Heart right ventricle (tissue), 16 donors: ENCODE measurements around the gene ANO2. TPM values are rescaled to one million over a fixed set of nuclear protein-coding genes. Genes with fewer than 3 reads are reported as not detected.

Experiments used
- ATAC-seq, 8 donors: fragments of 200-7000 bp; cut with Tn5 transposase; one replicate each; pipeline ENCODE4 v1.9.1; 2020; ENCODE audit warnings: mild to moderate bottlenecking in 8 of 8, moderate library complexity in 8 of 8, moderate number of reproducible peaks in 1 of 8
- DNase-seq, 2 donors: peaks; one replicate each; pipeline ENCODE4 v3.0.0-alpha.2; 2020
- H3K27ac ChIP-seq, 10 donors: fragments of 200-600 bp; sonication (generic) in 2 of 10; one replicate each; pipeline versions ENCODE4 v1.5.0 to v1.8.0; 2020 to 2022; ENCODE audit warnings: mild to moderate bottlenecking in 3 of 10
- H3K27me3 ChIP-seq, 7 donors: fragments of 200-600 bp; one replicate each; pipeline ENCODE4 v1.8.0; 2021 to 2022; ENCODE audit warnings: mild to moderate bottlenecking in 2 of 7
- H3K36me3 ChIP-seq, 9 donors: fragments of 200-600 bp; sonication (generic) in 1 of 9; one replicate each; pipeline versions ENCODE4 v1.5.0 to v1.8.0; 2020 to 2022; ENCODE audit warnings: mild to moderate bottlenecking in 2 of 9
- H3K4me1 ChIP-seq, 9 donors: fragments of 200-600 bp; sonication (generic) in 1 of 9; one replicate each; pipeline versions ENCODE4 v1.5.0 to v1.8.0; 2020 to 2022; ENCODE audit warnings: mild to moderate bottlenecking in 4 of 9
- H3K4me3 ChIP-seq, 10 donors: fragments of 200-600 bp; sonication (generic) in 2 of 10; one replicate each; pipeline versions ENCODE4 v1.5.0 to v1.8.0; 2020 to 2022; ENCODE audit warnings: mild to moderate bottlenecking in 7 of 10, moderate library complexity in 2 of 10
- H3K9me3 ChIP-seq, 11 donors: fragments of 200-600 bp in 10 of 11; sonication (generic) in 2 of 11; one replicate each; pipeline versions ENCODE4 v1.5.0 to v1.8.0; 2013 to 2022; ENCODE audit warnings: mild to moderate bottlenecking in 2 of 11, control low read depth in 1 of 11, moderate library complexity in 1 of 11
- WGBS, 2 donors: extraction: QIAGEN DNeasy Blood & Tissue Kit; methylation state at CpG; one replicate each; pipeline ENCODE4 v1.1.7; 2013; ENCODE audit warnings: inconsistent platforms in 1 of 2; 5-methylcytosine and 5-hydroxymethylcytosine counted together
- intact Hi-C, 10 donors: fragments of 100-400 bp; cut with DNase I; formaldehyde crosslinking; loops; one replicate each; pipeline versions ENCODE4 v1.11.1 to v1.14.2; 2022
- polyA plus RNA-seq, 2 donors: library from polyadenylated mRNA; stranded (reverse); fragments of 200-250 nt; gene quantifications; one replicate each; pipeline ENCODE4 v1.2.3, GENCODE V29; 2013
- total RNA-seq, 10 donors: library from RNA; stranded (reverse); fragmentation: NEBNext Ultra II Directional in 3 of 10; extraction: Animal tissue kit (Norgen Biotek cat#: 25700) in 3 of 10; gene quantifications; one replicate each; pipeline versions ENCODE4 v1.2.1 to v1.2.4, GENCODE V29; 2021 to 2023
- TF ChIP-seq, protein P1 (sequence below), 9 donors: fragments of 200-600 bp; sonication (generic) in 2 of 9; IDR thresholded peaks; one replicate each; pipeline versions ENCODE4 v1.5.0 to v1.8.0; 2021 to 2022; ENCODE audit warnings: antibody characterized with exemption in 9 of 9, mild to moderate bottlenecking in 5 of 9, moderate library complexity in 1 of 9
- donor health status: Arrhythmogenic right ventricular cardiomyopathy.
- donor health status: ischemic (EF 13 %, LVEDD 7.1; RV severe dilation, severe dysfunction).
- donor health status: healthy with polysubstance abuse.
- donor health status: DM: no; HTN: yes; CAD: no.
- donor health status: DM: no; HTN: no; CAD: no.
- donor health status: ischemic (EF 25% LVEDD 6.9; RV normal size, moderate dysfunction).
- donor health status: ischemic (EF 25% LVEDD 5.7; RV mildly dilated, moderate dysfunction).
- donor health status: healthy.
- donor health status: DM: yes; HTN: yes; CAD: no.
- donor health status: Ischemic cardiomyopathy.
- donor health status: ischemic (EF 35%, LVEDD 5.7; RV mildly dilated, moderate dysfunction).
- donor health status: nonischemic (EF 11% LVEDD 7.7; RV severe dilation, severe dysfunction).
- donor health status: DM: yes; HTN: yes; CAD: no.
- donor health status: PGD.
- donor health status: ischemic (EF 29% LVEDD 5.4; RV normal size, mild dysfunction).
- donor health status: nonischemic (EF 23%, LVEDD 6.1; RV moderate dilation, normal function).

Gene ANO2
- total and polyA plus RNA-seq, 12 donors = 4.0 to 15.2 (median 12.0) TPM

DNA sequence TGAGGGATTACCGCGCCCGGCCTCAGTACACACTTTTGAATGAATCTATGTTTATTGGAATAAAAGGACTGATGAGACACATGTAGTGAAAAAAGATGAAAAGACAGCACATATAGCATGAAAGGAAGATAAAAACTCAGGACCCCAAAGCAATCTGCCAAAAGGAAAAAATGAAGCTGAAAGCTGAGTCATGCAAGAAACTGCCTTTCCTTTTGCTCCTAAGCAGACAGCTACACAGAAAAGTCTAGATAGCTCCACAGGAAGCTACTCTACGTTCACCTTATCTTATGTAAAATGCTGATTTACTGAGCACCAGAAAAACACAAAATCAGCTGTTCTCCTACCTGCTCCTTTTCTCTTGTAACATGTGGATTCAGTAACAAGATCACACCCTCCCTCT lies 384.8 kb downstream of the ANO2 start:
- Histone ChIP-seq H3K27me3 (peaks cover 0 to 3% (median 0%) of the 10 kb centered on the region in 7 donors), H3K4me3 (no peak overlapping the region), H3K27ac (no peak overlapping the region), H3K4me1 (peaks cover 0 to under 1% (median 0%) of the 10 kb centered on the region in 9 donors), H3K36me3 (peaks cover 0 to 34% (median 0%) of the 10 kb centered on the region in 9 donors), H3K9me3 (no peaks in the 10 kb centered on the region)
- DNase-seq (no peak), ATAC-seq (no peak)
- WGBS, 2 donors = 87 to 90% methylated on average over 4 of the region's 4 CpGs
- intact Hi-C loops = loop anchor here in 1 of 10 donors (10.0 kb wide), 1 partner anchor 115 kb away; no protein-coding TSS in a partner anchor
- TF ChIP-seq, protein P1, sequence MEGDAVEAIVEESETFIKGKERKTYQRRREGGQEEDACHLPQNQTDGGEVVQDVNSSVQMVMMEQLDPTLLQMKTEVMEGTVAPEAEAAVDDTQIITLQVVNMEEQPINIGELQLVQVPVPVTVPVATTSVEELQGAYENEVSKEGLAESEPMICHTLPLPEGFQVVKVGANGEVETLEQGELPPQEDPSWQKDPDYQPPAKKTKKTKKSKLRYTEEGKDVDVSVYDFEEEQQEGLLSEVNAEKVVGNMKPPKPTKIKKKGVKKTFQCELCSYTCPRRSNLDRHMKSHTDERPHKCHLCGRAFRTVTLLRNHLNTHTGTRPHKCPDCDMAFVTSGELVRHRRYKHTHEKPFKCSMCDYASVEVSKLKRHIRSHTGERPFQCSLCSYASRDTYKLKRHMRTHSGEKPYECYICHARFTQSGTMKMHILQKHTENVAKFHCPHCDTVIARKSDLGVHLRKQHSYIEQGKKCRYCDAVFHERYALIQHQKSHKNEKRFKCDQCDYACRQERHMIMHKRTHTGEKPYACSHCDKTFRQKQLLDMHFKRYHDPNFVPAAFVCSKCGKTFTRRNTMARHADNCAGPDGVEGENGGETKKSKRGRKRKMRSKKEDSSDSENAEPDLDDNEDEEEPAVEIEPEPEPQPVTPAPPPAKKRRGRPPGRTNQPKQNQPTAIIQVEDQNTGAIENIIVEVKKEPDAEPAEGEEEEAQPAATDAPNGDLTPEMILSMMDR (IDR thresholded peaks at IDR 0.05) = no peak

DNA sequence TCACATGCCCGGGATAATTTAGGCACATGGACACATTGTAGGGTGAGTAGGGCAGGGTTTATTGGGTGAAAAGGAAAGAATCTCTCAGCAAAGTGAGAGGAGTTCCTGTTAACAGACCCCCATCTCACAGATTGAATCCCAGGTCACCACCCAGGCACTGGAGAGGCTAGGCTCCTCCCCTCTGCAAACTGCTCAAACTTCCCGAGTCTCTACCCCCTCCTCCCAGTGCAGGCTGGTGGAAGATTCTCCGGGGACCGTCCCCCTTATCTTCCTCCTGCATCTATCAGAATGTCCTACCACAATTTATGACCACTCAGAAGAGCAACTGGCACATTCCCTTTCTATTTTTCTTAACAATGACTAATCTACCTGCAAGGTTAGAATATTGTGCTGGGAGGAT lies 387.2 kb downstream of the ANO2 start:
- H3K4me1 ChIP-seq = peaks cover 0 to 9% (median 0%) of the 10 kb centered on the region in 9 donors
- intact Hi-C loops = no loop called here
- H3K36me3 ChIP-seq = peaks cover 0 to 17% (median 0%) of the 10 kb centered on the region in 9 donors
- H3K27me3 ChIP-seq = peaks cover 0 to 3% (median 0%) of the 10 kb centered on the region in 7 donors
- 23 to 26% methylated on average over 4 of the region's 4 CpGs for WGBS, 2 donors
- H3K4me3 ChIP-seq = no peak overlapping the region
- no peak overlapping the region for H3K27ac ChIP-seq
- TF ChIP-seq, protein P1 (IDR thresholded peaks at IDR 0.05) = no peak
- ATAC-seq = no peak
- DNase-seq = no peak
- H3K9me3 ChIP-seq = no peaks in the 10 kb centered on the region

DNA sequence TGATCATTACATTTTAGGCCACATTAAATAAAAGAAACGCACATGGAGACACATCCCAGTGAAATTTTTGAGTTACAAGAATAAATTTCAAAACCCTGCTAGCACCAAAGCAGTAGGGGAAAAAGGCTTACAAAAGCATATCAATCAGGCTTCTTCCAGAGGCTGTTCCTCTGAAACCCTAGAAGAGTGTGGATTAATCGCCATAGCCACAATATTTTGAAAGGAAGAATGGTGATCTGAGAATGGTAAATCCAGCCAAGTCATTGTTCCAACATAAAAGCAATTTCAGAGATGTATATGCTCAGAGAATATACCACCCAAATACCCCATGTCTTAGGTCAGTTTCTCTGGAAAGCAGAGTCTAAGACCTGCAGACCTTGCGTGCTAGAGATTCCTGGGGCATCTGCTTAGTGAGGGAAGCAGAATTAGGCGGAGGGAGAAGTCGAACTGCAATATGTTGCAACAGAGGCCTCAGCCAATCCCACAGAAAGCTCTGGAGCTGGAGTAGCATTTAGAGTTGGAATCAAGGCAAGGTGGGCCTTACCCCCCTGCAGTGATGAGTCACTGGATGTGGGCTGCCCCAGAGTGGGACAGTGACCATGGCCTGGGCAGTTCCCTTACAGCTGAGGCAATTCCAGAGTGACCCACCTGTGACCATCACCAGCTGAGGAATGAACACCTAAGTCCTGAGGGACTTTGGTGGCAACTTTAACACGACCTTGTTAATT lies 387.9 kb downstream of the ANO2 start:
- H3K36me3 ChIP-seq = peaks cover 0 to 12% (median 0%) of the 10 kb centered on the region in 9 donors
- H3K27me3 ChIP-seq = peaks cover 0 to 3% (median 0%) of the 10 kb centered on the region in 7 donors
- DNase-seq (no peak), ATAC-seq (no peak)
- TF ChIP-seq, protein P1 (IDR thresholded peaks at IDR 0.05) = no peak
- peaks cover 0 to 9% (median 0%) of the 10 kb centered on the region in 9 donors for H3K4me1 ChIP-seq
- no peaks in the 10 kb centered on the region for H3K9me3 ChIP-seq
- H3K27ac ChIP-seq = no peak overlapping the region
- 91 to 94% methylated on average over 6 of the region's 6 CpGs for WGBS, 2 donors
- intact Hi-C loops = no loop called here
- no peak overlapping the region for H3K4me3 ChIP-seq

DNA sequence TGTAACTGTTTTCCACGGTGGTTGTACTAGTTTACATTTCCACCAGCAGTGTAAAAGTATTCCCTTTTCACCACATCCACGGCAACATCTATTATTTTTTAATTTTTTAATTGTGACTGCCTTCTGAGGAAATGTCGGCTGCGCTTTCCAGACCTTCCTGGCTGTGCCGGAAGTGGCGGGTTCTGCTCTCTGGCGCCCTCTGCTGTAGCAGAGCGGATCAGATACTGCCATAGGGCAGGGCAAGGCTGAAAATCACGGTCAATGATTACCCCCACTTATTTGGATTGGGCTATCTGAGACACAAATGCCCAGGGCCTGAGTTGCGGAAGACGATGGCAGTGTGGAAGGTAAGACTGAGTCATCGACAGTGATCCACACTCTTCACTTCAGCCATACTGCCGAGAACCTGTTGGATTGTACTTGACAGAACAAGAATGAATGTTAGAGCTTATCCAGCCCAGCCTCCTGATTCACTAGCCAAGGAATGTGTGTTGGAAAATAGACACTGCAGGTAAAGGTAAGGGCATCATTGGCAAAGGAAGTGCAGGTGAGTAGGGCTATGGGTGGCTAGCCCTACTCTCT lies 388.9 kb downstream of the ANO2 start:
- H3K4me1 ChIP-seq = peaks cover 0 to 9% (median 0%) of the 10 kb centered on the region in 9 donors
- H3K27ac ChIP-seq = no peak overlapping the region
- peaks cover 0 to 3% (median 0%) of the 10 kb centered on the region in 7 donors for H3K27me3 ChIP-seq
- H3K9me3 ChIP-seq = no peaks in the 10 kb centered on the region
- TF ChIP-seq, protein P1 (IDR thresholded peaks at IDR 0.05) = peak in 6 of 9 donors; percentile 12 to 46 (median 30)
- H3K36me3 ChIP-seq = peaks cover 0 to 5% (median 0%) of the 10 kb centered on the region in 9 donors
- intact Hi-C loops = no loop called here
- DNase-seq = no peak
- 92% methylated on average over 13 of the region's 13 CpGs for WGBS, 2 donors
- H3K4me3 ChIP-seq = no peak overlapping the region
- no peak for ATAC-seq
